GM12864 (cell line): ENCODE results near the gene CCL8.
"Not testable (repeated sequence)": the region's sequence is repeated elsewhere in the genome, so short reads cannot be mapped to it uniquely, and the experiment has no call there.

Experiments used
- DNase-seq: peaks from one replicate; pipeline ENCODE4 v3.0.0-alpha.2; 2011; ENCODE audit warnings: low read depth
- H3K4me3 ChIP-seq: 2 replicates; pipeline ENCODE4 v1.5.1; 2011; ENCODE audit warnings: mild to moderate bottlenecking, low read depth, low read length, control low read depth
- CTCF ChIP-seq: IDR thresholded peaks from 2 replicates; pipeline ENCODE4 v1.5.1; 2011; ENCODE audit warnings: low read depth, mild to moderate bottlenecking, moderate library complexity, low read length, control low read depth, inconsistent platforms; ENCODE audit errors: missing control alignments

CCL8 gene

GRCh38 chr17:34311291-34311690 lies 7.9 kb upstream of the CCL8 start:
- DNase-seq = no peak
- TF ChIP-seq CTCF = no peak
- no peak overlapping the region for H3K4me3 ChIP-seq

- no peak for DNase-seq
- no peak overlapping the region for H3K4me3 ChIP-seq
- no peak for TF ChIP-seq CTCF
These were observed 7.2 kb upstream of the CCL8 start for GRCh38 chr17:34312080-34312479.

GRCh38 chr17:34313164-34313563 lies 6.1 kb upstream of the CCL8 start:
- no peak overlapping the region for H3K4me3 ChIP-seq
- DNase-seq = no peak
- TF ChIP-seq CTCF = no peak

DNA sequence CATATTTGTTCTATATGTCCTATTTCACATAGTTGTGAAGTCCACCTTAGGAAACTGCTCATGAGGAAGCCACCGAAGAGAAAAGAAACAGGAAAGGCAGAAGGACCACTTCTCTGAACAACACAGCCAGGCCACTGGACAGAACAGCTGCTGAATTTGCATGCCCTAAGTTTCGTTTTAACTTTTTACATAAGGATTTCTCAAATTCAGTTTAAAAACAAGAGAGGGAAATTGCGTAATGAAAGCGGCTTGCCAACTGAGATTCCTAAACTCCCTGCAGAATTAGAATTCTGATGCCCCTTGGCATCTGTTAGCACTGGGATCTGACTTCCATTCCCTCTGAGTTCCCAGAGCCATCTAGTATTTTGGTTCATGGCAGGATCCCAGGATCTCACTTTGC lies 5.0 kb upstream of the CCL8 start:
- TF ChIP-seq CTCF = no peak
- no peak for DNase-seq
- no peak overlapping the region for H3K4me3 ChIP-seq

GRCh38 chr17:34318474-34318873 lies 761 bp upstream of the CCL8 start:
- DNase-seq = no peak

GRCh38 chr17:34321964-34322363 lies 2.7 kb downstream of the CCL8 start:
- no peak for DNase-seq
- H3K4me3 ChIP-seq = no peak overlapping the region
- no peak for TF ChIP-seq CTCF

More at GRCh38 chr17:34318474-34318873, 761 bp upstream of the CCL8 start:
- no peak overlapping the region for H3K4me3 ChIP-seq
- TF ChIP-seq CTCF = peak; percentile 44

DNA sequence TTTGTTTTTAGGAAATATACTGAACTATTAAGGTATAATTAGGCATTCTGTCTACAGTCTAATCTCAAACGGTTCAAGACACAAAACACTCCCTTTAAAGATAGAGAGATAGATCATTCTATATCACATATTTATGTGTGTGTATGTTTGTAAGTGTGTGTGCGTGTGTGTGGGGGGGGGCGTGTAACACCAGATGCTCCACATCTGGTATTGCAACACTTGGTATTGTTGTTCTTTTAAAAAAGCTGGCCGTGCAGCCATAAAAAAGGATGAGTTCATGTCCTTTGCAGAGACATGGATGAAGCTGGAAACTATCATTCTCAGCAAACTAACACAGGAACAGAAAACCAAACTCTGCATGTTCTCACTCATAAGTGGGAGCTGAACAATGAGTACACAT lies 8.3 kb downstream of the CCL8 start:
- not testable (repeated sequence) for H3K4me3 ChIP-seq, DNase-seq

DNA sequence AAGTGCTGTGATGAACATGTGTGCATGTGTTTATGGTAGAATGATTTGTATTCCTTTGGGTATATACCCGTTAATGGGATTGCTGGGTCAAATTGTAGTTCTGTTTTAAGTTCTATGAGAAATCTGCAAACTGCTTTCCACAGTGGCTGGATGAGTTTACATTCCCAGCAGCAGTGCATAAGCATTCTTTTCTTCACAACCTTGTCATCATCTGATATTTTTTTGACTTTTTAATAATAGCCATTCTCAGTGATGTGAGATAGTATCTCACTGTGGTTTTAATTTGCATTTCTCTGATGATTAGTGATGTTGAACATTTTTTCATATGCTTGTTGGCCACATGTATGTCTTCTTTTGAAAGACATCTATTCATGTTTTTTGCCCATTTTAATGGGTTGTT lies 18.5 kb downstream of the CCL8 start:
- no peak for DNase-seq
- no peak overlapping the region for H3K4me3 ChIP-seq
- no peak for TF ChIP-seq CTCF
